Activated T-cell treated with anti-CD3 and anti-CD28 coated beads, Interleukin-2, amount 50 U/mL, for 24 hours (primary cell): ENCODE measurements around the gene POU6F2.

Experiments
- DNase-seq: peaks from one replicate; pipeline ENCODE4 v3.0.0-alpha.2; 2020
- H3K27ac Mint-ChIP-seq: 2 replicates; pipeline ENCODE4 v1.8.0; 2020; ENCODE audit warnings: mild to moderate bottlenecking, mixed read lengths
- H3K27me3 Mint-ChIP-seq: 2 replicates; pipeline ENCODE4 v1.8.0; 2020; ENCODE audit warnings: mixed read lengths
- H3K36me3 Mint-ChIP-seq: 2 replicates; pipeline ENCODE4 v1.8.0; 2020; ENCODE audit warnings: low read depth, mixed read lengths
- H3K4me1 Mint-ChIP-seq: 2 replicates; pipeline ENCODE4 v1.8.0; 2020; ENCODE audit warnings: low read depth, mixed read lengths
- H3K4me3 Mint-ChIP-seq: 2 replicates; pipeline ENCODE4 v1.8.0; 2020; ENCODE audit warnings: mild to moderate bottlenecking, moderate library complexity, mixed read lengths
- H3K9me3 Mint-ChIP-seq: 2 replicates; pipeline ENCODE4 v1.8.0; 2020; ENCODE audit warnings: mixed read lengths

POU6F2 gene

GRCh38 chr7:39510864-39511354 is 533.2 kb downstream of the POU6F2 start:
- H3K9me3 Mint-ChIP-seq, result no peaks in the 10 kb centered on the region
- no peak overlapping the region for H3K4me3 Mint-ChIP-seq
- no peak for DNase-seq
- peak overlapping the region; percentile 56 for H3K27ac Mint-ChIP-seq
- H3K4me1 Mint-ChIP-seq, result peaks cover 18% of the 10 kb centered on the region
- H3K36me3 Mint-ChIP-seq, result no peaks in the 10 kb centered on the region
- peaks cover 8% of the 10 kb centered on the region for H3K27me3 Mint-ChIP-seq

GRCh38 chr7:39515534-39516228 is 538.0 kb downstream of the POU6F2 start:
- H3K4me1 Mint-ChIP-seq, result peaks cover 7% of the 10 kb centered on the region
- H3K36me3 Mint-ChIP-seq, result no peaks in the 10 kb centered on the region
- peaks cover 6% of the 10 kb centered on the region for H3K27me3 Mint-ChIP-seq
- H3K4me3 Mint-ChIP-seq, result no peak overlapping the region
- DNase-seq, result no peak
- H3K27ac Mint-ChIP-seq, result no peak overlapping the region
- no peaks in the 10 kb centered on the region for H3K9me3 Mint-ChIP-seq

GRCh38 chr7:39516498-39516897 is 538.8 kb downstream of the POU6F2 start:
- DNase-seq, result no peak
- H3K9me3 Mint-ChIP-seq, result no peaks in the 10 kb centered on the region
- no peaks in the 10 kb centered on the region for H3K36me3 Mint-ChIP-seq
- H3K27me3 Mint-ChIP-seq, result peaks cover 7% of the 10 kb centered on the region
- peaks cover 2% of the 10 kb centered on the region for H3K4me1 Mint-ChIP-seq
- no peak overlapping the region for H3K4me3 Mint-ChIP-seq
- no peak overlapping the region for H3K27ac Mint-ChIP-seq

- Mint-ChIP-seq H3K36me3 (no peaks in the 10 kb centered on the region), H3K27me3 (peaks cover 9% of the 10 kb centered on the region), H3K4me1 (peaks cover 2% of the 10 kb centered on the region), H3K27ac (no peak overlapping the region), H3K9me3 (no peaks in the 10 kb centered on the region), H3K4me3 (no peak overlapping the region)
- DNase-seq, result no peak
These were observed 539.5 kb downstream of the POU6F2 start for GRCh38 chr7:39517240-39517639.
